Mucosa of stomach (tissue), 1 donor: Measurements from ENCODE around the gene TRIM41.

Experiments used
- H3K27me3 ChIP-seq: one replicate; pipeline ENCODE4 v1.7.0; 2013; ENCODE audit warnings: mild to moderate bottlenecking, low read length; ENCODE audit not compliant: control insufficient read depth, insufficient read depth
- H3K36me3 ChIP-seq: one replicate; pipeline ENCODE4 v1.7.0; 2013; ENCODE audit warnings: low read length; ENCODE audit not compliant: control insufficient read depth, insufficient read depth
- H3K4me1 ChIP-seq: one replicate; pipeline ENCODE4 v1.7.0; 2013; ENCODE audit warnings: mild to moderate bottlenecking, low read length; ENCODE audit not compliant: control insufficient read depth, insufficient read depth
- H3K4me3 ChIP-seq: one replicate; pipeline ENCODE4 v1.7.0; 2013; ENCODE audit warnings: low read length
- H3K9ac ChIP-seq: one replicate; pipeline ENCODE4 v1.7.0; 2013; ENCODE audit warnings: mild to moderate bottlenecking, low read length, moderate library complexity
- H3K9me3 ChIP-seq: one replicate; pipeline ENCODE4 v1.7.0; 2013; ENCODE audit warnings: mild to moderate bottlenecking, low read length, moderate library complexity; ENCODE audit not compliant: control insufficient read depth
- donor health status: Pancreatic carcinoma.

TRIM41 gene

DNA sequence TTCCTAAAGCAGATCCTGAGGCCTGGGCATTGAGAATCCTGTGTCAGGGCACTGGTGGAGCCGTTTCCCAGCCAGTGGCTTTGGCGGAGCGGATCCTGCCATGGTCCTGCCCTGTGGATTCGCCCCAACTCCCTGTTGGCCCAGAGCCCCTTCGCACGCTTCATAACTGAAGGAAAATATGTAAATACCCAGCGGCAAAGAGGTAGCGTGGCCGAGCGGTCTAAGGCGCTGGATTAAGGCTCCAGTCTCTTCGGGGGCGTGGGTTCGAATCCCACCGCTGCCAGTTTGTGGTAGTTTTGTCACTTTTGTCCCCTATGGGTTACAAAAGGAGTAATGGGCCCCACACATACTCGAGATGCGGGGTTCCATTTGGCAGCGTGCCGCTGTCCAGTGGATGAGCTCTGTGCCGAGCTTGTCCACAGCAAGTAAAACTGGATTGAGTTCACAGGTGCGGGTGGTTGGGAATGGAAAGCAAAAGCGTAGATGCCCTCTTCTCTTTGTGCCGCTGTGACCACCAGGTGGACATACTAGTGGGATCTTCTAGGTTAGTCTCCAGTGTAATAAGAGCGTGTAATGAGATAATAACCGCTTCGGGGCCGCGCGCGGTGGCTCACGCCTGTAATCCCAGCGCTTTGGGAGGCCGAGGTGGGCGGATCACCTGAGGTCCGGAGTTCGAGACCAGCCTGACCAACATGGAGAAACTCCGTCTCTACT lies 35.4 kb upstream of the TRIM41 start:
- Histone ChIP-seq H3K9me3 (no peaks in the 10 kb centered on the region), H3K36me3 (no peaks in the 10 kb centered on the region), H3K4me3 (peak overlapping the region; percentile 97), H3K27me3 (no peaks in the 10 kb centered on the region), H3K4me1 (peaks cover 28% of the 10 kb centered on the region), H3K9ac (no peak overlapping the region)

DNA sequence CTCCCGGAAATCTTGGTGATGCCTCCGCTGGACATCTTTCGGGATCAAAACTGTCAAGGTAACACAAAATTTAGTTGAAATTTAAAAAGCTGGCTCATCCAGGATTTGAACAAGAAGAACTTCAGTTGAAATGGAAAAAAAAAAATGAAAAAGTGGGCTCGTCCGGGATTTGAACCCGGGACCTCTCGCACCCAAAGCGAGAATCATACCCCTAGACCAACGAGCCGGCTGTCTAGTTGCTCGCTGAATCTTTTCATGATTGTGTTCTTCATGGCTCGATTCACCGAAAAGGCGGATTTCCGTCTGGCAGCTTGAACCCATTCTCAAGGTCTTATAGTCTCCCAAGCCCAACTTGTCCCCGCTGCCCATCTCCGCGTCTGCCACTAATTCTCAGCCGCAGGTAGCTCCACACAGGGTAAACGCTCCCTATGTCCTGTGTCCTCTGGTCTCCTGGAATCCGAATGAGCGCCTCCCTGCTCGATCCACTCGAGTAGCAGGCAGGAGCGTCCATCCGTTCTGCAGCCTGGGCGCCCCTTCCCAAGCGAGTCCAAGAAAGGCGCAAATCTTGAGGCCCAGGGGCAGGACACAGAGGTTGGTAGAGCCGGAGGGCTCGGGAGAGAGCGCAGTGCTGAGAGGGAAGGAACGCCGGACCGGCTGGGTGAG lies 34.2 kb upstream of the TRIM41 start:
- Histone ChIP-seq H3K36me3 (no peaks in the 10 kb centered on the region), H3K4me3 (peak overlapping the region; percentile 97), H3K9ac (peak overlapping the region; percentile 89), H3K9me3 (no peaks in the 10 kb centered on the region), H3K27me3 (no peaks in the 10 kb centered on the region), H3K4me1 (peaks cover 31% of the 10 kb centered on the region)

DNA sequence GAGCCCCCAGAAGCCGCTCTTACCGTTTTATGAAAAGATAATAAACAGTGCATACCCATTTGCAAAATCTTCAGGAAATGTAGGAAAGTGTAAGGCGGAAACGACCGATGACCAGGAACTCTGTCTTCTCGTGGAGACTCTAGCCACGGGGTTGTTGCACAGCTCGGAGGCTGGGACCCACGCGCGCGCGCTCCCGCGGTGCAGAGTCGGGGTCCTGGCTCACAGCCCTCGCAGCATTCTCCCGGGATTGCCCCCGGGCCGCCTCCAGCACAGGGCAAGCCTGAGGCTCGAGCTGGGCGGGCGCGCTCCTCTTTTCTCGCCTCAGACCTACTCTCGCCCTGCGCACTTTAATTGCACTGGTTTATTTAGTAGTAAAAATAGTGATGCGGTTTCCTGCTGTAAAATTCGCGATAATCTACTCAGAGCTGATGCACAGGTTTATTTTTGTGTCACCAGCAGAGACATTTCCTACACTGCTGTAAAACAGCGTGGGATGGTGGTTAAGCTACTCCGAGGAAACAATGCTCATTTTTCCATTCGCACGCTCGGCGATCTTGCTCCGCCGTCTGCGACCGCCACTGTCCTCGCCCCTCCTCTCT lies 33.6 kb upstream of the TRIM41 start:
- Histone ChIP-seq H3K27me3 (no peaks in the 10 kb centered on the region), H3K4me1 (peaks cover 31% of the 10 kb centered on the region), H3K9ac (peak overlapping the region; percentile 89)

DNA sequence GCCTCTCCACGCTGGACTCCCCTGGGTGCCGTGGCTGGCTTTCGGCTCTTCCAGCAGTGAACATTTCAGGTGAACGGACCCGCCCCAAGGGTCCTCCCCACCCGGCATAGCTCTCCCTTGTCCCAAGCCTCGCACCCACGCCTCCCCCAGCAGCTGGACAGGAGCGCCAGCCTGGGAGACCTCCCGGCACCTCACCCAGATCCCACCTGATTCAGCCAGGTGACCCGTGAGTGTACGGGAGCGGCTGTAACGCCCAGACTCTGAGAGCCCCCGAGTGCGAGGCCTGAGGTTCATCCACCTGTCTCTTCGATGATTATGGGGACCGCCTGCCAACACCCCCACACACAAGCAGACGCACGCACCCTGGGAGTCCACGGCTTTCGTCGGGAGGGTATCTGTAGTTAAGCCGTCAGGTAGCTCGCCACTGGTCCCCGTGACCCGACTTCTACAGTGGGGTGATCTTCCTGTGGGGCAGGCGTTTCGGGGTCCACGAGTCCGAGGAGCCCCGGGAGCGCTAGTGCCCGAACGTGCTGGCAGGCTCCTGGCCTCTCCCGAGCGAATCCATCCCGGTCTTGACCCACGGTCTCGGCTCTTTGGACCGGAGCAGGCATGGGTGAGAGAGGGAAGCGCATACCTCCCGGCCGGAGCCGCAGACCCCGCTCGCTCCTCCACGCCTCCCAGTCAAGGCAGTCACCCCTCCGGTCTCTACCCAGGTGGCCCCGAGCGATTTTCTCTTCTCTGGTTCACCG lies 32.9 kb upstream of the TRIM41 start:
- Histone ChIP-seq H3K36me3 (no peaks in the 10 kb centered on the region), H3K9me3 (no peaks in the 10 kb centered on the region), H3K9ac (peak overlapping the region; percentile 89), H3K4me3 (peak overlapping the region; percentile 97), H3K27me3 (no peaks in the 10 kb centered on the region), H3K4me1 (peaks cover 31% of the 10 kb centered on the region)

More for the DNA sequence above, 33.6 kb upstream of the TRIM41 start:
- no peaks in the 10 kb centered on the region for H3K36me3 ChIP-seq
- no peaks in the 10 kb centered on the region for H3K9me3 ChIP-seq
- peak overlapping the region; percentile 97 for H3K4me3 ChIP-seq

DNA sequence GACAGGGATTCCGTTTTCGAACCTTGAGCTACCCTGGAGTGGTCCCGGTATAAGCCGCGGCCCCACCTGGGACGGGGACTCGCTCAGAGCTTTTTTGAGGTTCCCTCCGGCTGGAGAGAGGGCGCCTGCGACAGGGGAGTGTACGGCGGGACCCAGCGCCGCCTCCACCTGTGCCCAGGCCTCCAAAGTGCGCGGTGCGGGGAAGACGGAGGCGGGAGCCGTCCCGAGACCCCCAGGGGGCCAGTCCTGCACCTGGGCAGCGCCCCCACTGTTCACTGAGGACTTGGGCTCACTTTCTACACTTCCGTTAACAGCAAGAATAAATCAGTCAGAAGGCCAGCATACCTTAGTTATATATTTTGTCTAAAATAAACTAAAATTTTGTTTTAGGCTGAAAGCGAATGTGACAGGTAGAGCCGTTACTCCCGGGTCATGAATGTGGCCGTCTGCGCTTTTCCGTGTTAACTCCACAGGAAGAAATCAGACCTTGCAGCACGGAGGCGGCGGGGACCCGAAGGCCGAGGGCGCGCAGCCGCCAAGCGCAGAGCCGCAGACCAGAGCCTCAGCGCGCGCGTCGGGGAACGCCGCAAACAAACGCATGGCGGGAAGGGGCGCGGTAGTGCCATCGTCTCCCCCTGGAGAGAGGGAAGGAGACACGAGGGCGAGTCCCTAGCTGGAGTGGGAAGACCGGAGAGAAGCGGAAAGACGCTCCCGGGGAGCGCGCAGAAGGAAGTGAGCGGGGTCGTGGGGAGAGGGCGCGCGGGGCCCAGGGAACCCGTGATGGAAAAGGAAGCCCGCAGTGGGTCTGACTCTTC lies 32.2 kb upstream of the TRIM41 start:
- peak overlapping the region; percentile 82 for H3K4me3 ChIP-seq

DNA sequence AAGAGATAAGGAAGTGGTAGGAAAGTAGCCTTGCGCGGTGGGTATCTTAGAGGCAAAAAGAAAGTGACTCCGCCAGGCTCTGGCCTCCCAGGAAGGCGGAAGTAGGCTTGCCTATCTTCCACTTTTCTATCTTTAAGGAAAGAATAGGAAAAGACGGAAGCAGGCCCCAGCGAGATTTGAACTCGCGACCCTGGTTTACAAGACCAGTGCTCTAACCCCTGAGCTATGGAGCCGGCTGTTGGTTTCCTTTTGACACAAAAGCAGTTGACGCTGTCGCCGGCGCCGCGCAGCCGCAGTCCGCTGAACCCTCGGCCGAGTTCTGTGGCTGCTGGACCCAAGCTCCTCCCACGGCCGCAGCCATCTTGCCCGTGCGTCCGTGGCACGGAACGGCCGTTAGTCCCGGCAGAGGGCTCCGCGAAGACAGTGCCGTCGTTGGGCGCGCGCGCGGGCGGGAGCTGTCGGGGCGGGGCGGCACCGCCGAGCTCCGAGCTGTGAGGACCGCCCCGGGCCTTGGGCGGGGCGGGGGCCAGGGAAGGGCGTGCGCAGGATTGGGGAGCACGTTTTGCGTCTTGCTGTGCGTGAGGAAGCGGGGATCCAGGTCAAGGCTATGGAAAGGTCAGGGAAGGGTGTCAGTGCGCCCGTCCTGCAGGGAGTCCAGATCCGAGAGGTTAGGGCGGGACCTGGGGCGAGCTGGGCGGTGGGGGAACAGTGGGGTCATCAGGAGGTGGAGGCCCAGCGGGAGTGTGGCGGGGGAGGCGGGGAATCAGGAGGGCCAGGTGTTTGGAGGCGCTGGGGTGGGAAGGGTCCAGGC lies 31.4 kb upstream of the TRIM41 start:
- Histone ChIP-seq H3K36me3 (no peaks in the 10 kb centered on the region), H3K4me1 (peaks cover 31% of the 10 kb centered on the region), H3K9ac (peak overlapping the region; percentile 89), H3K4me3 (peak overlapping the region; percentile 82), H3K27me3 (no peaks in the 10 kb centered on the region), H3K9me3 (no peaks in the 10 kb centered on the region)

More for the DNA sequence above, 32.2 kb upstream of the TRIM41 start:
- H3K9ac ChIP-seq, result peak overlapping the region; percentile 89
- H3K36me3 ChIP-seq, result no peaks in the 10 kb centered on the region
- peaks cover 31% of the 10 kb centered on the region for H3K4me1 ChIP-seq
- no peaks in the 10 kb centered on the region for H3K9me3 ChIP-seq
- no peaks in the 10 kb centered on the region for H3K27me3 ChIP-seq

DNA sequence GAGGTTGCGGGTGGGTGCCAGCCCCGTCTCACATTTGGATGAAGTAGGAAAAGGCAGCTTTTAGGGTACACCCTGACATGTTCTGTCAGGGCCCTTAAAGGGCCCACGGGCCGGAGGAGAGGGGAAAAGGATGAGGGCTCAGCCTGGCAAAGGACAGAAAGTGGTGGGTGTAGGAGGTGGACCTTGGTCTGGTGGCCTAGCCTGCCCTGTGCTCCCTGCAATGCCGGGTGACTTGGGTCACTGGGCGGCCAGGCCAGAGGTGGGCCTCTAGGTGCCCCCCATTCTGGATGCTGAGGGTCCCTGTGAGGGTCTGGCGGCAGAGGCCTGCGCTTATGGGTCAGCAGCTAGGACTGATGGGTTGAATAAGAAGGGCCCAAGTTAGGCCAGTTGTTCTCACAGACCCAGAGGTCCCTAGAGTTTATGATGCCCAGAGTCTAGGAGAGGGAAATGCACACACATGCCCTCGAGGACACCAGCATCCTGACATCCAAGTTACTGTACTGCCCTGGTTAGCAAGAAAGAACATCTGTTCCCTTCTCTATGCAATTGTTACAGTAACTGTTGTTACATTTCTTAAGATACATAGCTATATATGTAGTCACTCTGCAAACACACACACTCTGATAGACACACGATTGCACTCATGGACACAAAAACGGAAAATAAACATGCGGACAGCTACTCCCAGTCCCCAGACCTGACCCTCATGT lies 30.6 kb upstream of the TRIM41 start:
- Histone ChIP-seq H3K9ac (peak overlapping the region; percentile 89), H3K36me3 (no peaks in the 10 kb centered on the region), H3K9me3 (no peaks in the 10 kb centered on the region), H3K27me3 (no peaks in the 10 kb centered on the region), H3K4me1 (peaks cover 30% of the 10 kb centered on the region), H3K4me3 (peak overlapping the region; percentile 82)

DNA sequence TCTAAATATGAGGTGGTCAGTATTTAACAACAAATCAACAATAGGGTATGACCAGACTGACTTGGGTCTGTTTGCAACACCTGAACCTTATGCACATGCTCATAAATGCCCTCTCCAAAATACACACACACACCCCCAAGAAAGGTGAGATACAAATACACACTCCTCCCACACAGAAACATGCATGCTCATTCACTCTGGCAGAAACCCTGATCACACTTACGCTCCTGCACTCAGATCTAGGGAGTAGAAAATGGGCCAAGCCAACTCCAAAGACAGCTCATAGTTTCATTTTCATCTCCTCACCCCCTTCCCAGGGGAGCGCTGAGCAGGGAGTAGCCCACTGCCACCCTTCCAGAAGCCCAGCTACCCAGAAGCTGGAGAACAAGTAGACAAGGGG lies 29.4 kb upstream of the TRIM41 start:
- Histone ChIP-seq H3K4me3 (no peak overlapping the region), H3K4me1 (peaks cover 20% of the 10 kb centered on the region), H3K27me3 (no peaks in the 10 kb centered on the region), H3K9me3 (no peaks in the 10 kb centered on the region), H3K36me3 (no peaks in the 10 kb centered on the region), H3K9ac (no peak overlapping the region)

DNA sequence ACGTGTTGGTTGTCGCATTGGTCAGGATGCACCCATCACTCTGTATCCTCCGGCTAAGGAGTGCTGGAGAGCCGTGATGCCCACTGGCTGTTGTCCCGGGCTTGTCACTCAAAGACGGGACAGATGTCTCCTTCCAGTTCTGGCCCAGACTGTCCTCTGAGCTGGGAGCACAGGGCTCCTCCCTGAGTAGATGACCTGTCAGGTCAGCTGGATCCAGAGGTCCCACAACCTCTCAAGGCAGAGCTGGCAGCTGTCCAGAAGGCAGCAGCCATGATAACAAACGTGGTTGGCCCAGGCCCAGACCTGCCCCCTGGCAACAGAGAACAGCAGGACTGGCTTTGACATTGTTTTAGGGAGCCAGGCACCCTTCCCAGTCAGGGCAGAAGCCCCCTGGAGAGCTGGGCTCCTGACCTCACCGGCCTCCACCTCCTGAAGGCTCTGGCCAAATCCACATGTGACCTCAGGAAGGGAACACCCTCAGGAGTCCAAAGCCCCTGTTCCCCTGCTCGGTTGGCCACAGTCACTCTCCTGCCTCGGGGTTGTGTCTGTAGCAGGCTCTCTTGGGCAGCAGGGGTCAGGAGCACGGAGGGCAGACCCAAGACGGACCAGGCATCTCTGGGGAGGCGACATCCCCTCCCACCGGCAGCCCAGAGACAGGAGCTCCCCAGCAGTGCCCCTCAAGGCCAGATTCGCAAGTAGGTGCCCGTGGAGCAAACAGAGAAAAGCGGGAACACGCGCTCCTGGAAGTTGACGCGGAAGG lies 28.4 kb upstream of the TRIM41 start:
- Histone ChIP-seq H3K9ac (no peak overlapping the region), H3K9me3 (no peaks in the 10 kb centered on the region), H3K36me3 (no peaks in the 10 kb centered on the region), H3K4me1 (peaks cover 16% of the 10 kb centered on the region), H3K27me3 (no peaks in the 10 kb centered on the region), H3K4me3 (no peak overlapping the region)

DNA sequence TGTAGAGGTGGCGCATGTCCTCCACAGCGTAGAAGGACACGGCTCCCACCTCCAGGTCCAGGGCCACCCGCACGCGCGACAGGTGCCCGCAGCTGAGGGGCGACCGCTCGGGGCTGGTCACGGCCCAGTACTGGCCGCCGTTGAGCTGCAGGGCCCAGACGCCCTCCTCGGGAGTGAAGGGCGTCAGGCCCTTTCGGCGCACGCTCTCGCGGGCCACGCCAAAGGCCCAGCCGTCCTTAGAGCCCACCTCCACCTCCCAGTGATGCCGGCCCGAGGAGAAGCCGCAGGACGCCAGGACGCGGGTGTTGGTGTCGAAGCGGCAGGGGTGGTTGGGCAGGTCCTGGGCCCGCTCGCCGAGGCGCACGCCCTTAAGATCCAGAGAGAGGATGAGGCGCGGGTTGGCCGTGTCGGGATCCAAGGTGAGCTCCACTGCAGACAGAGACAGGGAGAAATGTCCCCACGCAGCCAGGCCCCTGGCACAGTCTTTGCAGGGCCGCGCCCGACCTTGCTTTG lies 27.8 kb upstream of the TRIM41 start:
- no peak overlapping the region for H3K9ac ChIP-seq
- no peaks in the 10 kb centered on the region for H3K36me3 ChIP-seq
- peaks cover 16% of the 10 kb centered on the region for H3K4me1 ChIP-seq
- no peaks in the 10 kb centered on the region for H3K9me3 ChIP-seq
- no peak overlapping the region for H3K4me3 ChIP-seq
- no peaks in the 10 kb centered on the region for H3K27me3 ChIP-seq
